Activated CD4-positive, alpha-beta T cell treated with anti-CD3 and anti-CD28 coated beads, Interleukin-2, amount 50 U/mL, for 16 hours (primary cell): ENCODE measurements around the gene DAZAP1.
"Not testable (repeated sequence)": the region's sequence is repeated elsewhere in the genome, so short reads cannot be mapped to it uniquely, and the experiment has no call there.

Experiments
- DNase-seq: peaks from one replicate; pipeline ENCODE4 v3.0.0-alpha.2; 2020

Gene DAZAP1

GRCh38 chr19:1474765-1475351 is 67.5 kb downstream of the DAZAP1 start:
- DNase-seq: no peak

GRCh38 chr19:1475751-1476437 is 68.5 kb downstream of the DAZAP1 start:
- DNase-seq: no peak

- DNase-seq: not testable (repeated sequence)
These were observed 69.7 kb downstream of the DAZAP1 start for GRCh38 chr19:1477056-1477455.

- DNase-seq: peak; percentile 97
These were observed 71.7 kb downstream of the DAZAP1 start, which contains the start of gene C19orf25 for GRCh38 chr19:1478934-1479707. Gene C19orf25 (minus strand): TSS chr19:1479215. CDS start chr19:1478903, 312 bp downstream.

- DNase-seq: no peak
These were observed 74.0 kb downstream of the DAZAP1 start for GRCh38 chr19:1481224-1481892.

GRCh38 chr19:1481893-1482360 is 74.5 kb downstream of the DAZAP1 start:
- no peak for DNase-seq

- DNase-seq: no peak
These were observed 75.2 kb downstream of the DAZAP1 start for GRCh38 chr19:1482361-1483130.

- no peak for DNase-seq
These were observed 76.0 kb downstream of the DAZAP1 start for GRCh38 chr19:1483131-1483978.

GRCh38 chr19:1483979-1484428 is 76.6 kb downstream of the DAZAP1 start:
- DNase-seq: no peak
